Stimulated activated CD8-positive, alpha-beta memory T cell treated with anti-CD3 and anti-CD28 coated beads, Interleukin-15, amount 100 ng/mL, for 48 hours (primary cell): ENCODE results near the gene STING1.
A peak's percentile ranks its signal among the peaks of the same experiment; 100 is the strongest.
"Not testable (repeated sequence)": the region's sequence is repeated elsewhere in the genome, so short reads cannot be mapped to it uniquely, and the experiment has no call there.

Experiments
- DNase-seq, 2 donors: peaks; one replicate each; pipeline ENCODE4 v3.0.0-alpha.2; 2020; ENCODE audit warnings: low read depth in 2 of 2

STING1 gene

DNA sequence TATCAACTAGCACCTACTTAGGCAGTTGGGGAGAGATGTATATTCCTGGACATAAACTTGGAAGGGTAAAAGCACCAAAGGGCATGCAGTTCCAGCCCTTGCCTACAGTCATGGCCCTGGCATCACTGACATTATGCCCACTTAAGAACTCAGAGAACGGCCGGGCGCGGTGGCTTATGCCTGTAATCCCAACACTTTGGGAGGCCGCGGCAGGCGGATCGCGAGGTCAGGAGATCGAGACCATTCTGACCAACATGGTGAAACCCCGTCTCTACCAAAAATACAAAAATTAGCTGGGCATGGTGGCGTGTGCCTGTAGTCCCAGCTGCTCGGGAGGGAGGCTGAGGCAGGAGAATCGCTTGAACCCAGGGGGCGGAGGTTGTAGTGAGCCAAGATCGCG is 42.1 kb downstream of the STING1 start:
- not testable (repeated sequence) for DNase-seq

DNA sequence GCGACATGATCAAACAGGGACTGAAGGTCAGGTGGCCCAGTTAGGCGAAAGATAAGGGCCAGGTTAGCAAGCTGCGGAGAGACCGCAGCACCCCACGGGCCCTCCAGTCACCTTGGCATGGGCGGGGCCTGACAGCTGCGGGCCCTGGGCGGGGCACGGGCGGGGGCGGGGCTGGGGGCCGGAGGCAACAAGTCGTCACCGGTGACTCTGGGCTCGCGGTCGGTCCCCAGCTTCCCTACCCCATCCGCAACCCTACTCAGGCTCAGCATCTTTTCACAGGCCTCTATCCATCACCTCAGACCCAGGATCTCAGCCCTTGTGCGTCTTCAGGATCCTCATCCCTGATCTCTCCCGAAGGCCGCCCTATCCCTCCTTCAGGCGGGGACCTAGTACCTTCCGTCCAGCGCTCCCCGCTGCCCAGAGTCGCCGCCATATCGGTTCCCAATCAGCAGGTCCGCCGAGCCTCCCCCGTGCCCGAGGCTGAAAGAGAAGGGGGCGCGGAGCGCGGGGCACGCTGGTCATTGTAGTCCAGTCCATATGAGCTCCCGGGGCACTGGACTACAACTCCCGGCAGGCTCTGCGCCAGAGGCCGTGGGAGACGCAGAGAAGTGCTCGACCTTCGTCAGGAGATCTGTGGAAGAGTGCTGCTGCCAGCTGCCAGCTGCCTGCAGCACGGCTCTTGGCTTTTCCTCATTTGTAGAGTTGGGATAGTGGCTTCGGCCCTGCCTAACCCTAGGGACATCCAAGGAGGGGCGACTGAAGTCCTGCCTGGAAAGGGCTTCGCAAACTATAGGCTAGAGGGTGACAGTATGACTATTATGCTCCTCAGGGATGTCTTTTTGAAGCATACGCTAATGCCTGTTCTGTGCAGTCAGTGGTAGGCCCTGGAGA is 43.3 kb downstream of the STING1 start, which contains the start of gene DNAJC18:
Gene DNAJC18, minus strand, starts transcription at position 513 of the 891 bp plus-strand sequence. Its CDS starts 80 bp downstream, at position 433.
- peak; percentile 86 to 89 for DNase-seq

DNA sequence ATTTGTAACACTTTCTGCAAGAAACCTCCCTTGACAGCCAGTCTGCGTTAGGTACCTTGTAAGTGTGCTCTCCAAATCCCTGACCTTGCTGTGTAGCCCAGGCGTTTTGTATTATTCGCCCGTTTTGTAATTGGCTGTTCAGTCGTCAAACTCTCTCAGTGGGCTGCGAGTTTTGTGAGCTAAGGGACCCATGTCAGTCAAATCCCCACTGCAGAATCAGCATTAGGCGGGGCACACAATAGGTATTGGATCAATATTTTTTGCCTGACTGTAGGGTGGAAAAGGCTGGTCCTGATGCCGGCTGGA is 43.9 kb downstream of the STING1 start:
- DNase-seq: no peak

DNA sequence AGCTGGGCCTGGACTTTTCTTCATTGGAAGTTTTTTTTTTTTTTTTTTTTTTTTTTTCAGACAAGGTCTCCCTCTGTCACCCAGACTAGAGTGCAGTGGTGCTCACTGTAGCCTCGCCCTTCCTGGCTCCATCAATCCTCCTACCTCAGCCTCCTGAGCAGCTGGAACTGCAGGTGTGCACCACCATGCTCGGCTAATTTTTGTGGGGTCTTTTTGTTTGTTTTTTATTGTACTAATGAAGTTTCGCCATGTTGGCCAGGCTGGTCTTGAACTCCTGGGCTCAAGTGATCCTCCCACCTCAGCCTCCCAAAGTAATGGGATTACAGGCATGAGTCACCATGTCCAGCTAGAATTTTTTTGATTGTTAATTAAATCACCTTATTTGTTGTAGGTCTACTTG is 46.9 kb downstream of the STING1 start:
- no peak for DNase-seq

DNA sequence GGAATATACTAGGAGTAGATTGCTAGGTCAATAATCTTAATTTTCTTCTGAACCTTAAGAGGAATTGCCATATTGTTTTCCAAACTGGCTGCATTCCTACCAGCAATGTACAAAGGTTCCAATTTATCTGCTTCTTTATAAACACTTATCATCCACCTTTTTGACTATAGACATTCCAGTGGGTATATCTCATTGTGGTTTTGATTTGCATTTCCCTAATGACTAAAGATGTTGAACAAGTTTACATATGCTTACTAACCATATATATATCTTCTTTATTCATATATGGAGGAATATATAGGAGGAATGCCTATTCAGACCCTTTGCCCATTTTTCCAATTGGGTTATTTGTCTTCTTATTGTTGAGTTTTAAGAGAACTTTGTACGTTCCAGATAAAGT is 50.9 kb downstream of the STING1 start:
- no peak for DNase-seq

DNA sequence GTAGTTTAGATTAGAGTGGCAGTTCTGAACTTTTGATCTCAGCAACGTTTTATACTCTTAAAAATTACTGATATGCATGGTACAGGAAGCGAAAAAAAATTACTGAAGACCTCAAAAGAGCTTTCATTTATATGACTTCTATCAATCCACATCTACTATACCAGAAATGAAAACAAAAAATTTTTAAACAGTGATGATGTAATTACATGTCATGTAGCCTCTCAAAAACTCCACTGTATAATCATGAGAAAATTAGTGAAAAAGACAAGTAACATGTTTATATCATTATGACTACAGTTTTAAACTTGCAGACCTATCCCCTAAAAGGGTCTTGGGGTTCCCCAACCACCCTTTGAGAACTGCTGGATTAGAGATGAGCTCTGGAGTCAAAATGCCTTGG is 52.5 kb downstream of the STING1 start:
- DNase-seq: no peak

DNA sequence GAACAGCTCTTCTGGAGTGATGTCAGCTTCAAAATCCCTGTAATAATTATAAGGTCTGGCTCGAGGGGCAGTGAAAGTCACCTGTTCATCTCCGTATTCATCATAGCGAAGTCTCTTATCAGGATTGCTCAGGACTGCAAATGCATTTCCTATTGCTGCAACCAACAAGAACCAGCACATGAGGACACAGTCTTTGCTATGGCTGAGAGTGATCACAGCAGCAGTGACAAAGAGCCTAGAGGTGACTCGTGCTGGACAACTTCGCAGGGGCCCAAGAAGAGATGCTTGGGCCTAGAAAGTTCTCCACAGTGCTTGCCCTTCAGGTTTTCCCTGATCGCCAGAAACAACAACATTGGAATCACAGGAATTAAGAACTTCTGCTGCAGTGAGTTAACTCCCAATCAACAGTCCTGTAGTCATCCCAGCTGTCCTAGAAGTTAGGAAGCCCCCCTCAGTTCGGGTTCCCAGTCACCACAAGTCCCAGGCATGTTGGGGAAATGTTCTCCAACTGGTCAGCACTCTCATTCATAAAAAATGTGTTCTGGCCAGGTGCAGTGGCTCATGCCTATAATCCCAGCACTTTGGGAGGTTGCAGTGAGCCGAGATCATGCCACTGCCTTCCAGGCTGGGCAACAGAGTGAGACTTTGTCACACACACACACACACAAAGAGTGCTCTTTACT is 56.2 kb downstream of the STING1 start:
- no peak for DNase-seq
